Measurements from ENCODE around the gene MAP4.

Gene MAP4

GRCh38 chr3:47896736-47897135 is 119.5 kb downstream of the MAP4 start:
- H3K9me3 ChIP-seq (ENCODE audit: control insufficient read depth, insufficient read depth, low read length): no peaks in the 10 kb centered on the region
- H3K4me1 ChIP-seq (ENCODE audit: control insufficient read depth, low read length): no peaks in the 10 kb centered on the region
- H3K79me2 ChIP-seq (ENCODE audit: control insufficient read depth, low read length): no peaks in the 10 kb centered on the region
- H3K9me2 ChIP-seq (replicated peaks; ENCODE audit: control insufficient read depth, low read length): no peaks in the 10 kb centered on the region
- TF ChIP-seq CTCF (IDR thresholded peaks at IDR 0.05; ENCODE audit: low read depth, low read length, poor library complexity, severe bottlenecking): no peak
- no peak for TF ChIP-seq EZH2phosphoT487 (IDR thresholded peaks at IDR 0.05; ENCODE audit: borderline replicate concordance, low read length)
- no peaks in the 10 kb centered on the region for H4K20me1 ChIP-seq (ENCODE audit: control insufficient read depth, insufficient read depth, low read depth, low read length)
- H3K36me3 ChIP-seq (ENCODE audit: control insufficient read depth, low read length): peaks cover 1% of the 10 kb centered on the region; the same call in 1 of the 2 replicates
- H3K27ac ChIP-seq (ENCODE audit: low read depth, low read length): no peak overlapping the region
- H3F3A ChIP-seq (ENCODE audit: control insufficient read depth, insufficient read depth): no peaks in the 10 kb centered on the region
- no peaks in the 10 kb centered on the region for H3K27me3 ChIP-seq (ENCODE audit: control insufficient read depth, low read length)
- no peak overlapping the region for H3K4me2 ChIP-seq (ENCODE audit: low read length)
- H3K4me3 ChIP-seq (ENCODE audit: low read length): no peak overlapping the region

GRCh38 chr3:47895241-47895640 is 121.0 kb downstream of the MAP4 start:
- no peaks in the 10 kb centered on the region for H3K9me2 ChIP-seq (replicated peaks; ENCODE audit: control insufficient read depth, low read length)
- no peak overlapping the region for H3K4me2 ChIP-seq (ENCODE audit: low read length)
- H4K20me1 ChIP-seq (ENCODE audit: control insufficient read depth, insufficient read depth, low read depth, low read length): no peaks in the 10 kb centered on the region
- H3K4me3 ChIP-seq (ENCODE audit: low read length): no peak overlapping the region
- H3K79me2 ChIP-seq (ENCODE audit: control insufficient read depth, low read length): no peaks in the 10 kb centered on the region
- H3K27ac ChIP-seq (ENCODE audit: low read depth, low read length): no peak overlapping the region
- H3K9me3 ChIP-seq (ENCODE audit: control insufficient read depth, insufficient read depth, low read length): no peaks in the 10 kb centered on the region
- no peaks in the 10 kb centered on the region for H3K27me3 ChIP-seq (ENCODE audit: control insufficient read depth, low read length)
- no peaks in the 10 kb centered on the region for H3K4me1 ChIP-seq (ENCODE audit: control insufficient read depth, low read length)
- no peaks in the 10 kb centered on the region for H3F3A ChIP-seq (ENCODE audit: control insufficient read depth, insufficient read depth)
- no peak for TF ChIP-seq EZH2phosphoT487 (IDR thresholded peaks at IDR 0.05; ENCODE audit: borderline replicate concordance, low read length)
- no peak for TF ChIP-seq CTCF (IDR thresholded peaks at IDR 0.05; ENCODE audit: low read depth, low read length, poor library complexity, severe bottlenecking)
- H3K36me3 ChIP-seq (ENCODE audit: control insufficient read depth, low read length): peaks cover 5% of the 10 kb centered on the region; the same call in 1 of the 2 replicates

GRCh38 chr3:47892286-47893040 is 123.8 kb downstream of the MAP4 start:
- Histone ChIP-seq H3K9me3 (ENCODE audit: control insufficient read depth, insufficient read depth, low read length) (no peaks in the 10 kb centered on the region), H3K9me2 (replicated peaks; ENCODE audit: control insufficient read depth, low read length) (no peaks in the 10 kb centered on the region), H3K4me1 (ENCODE audit: control insufficient read depth, low read length) (no peaks in the 10 kb centered on the region), H3K4me3 (ENCODE audit: low read length) (no peak overlapping the region), H3K36me3 (ENCODE audit: control insufficient read depth, low read length) (peaks cover 5% of the 10 kb centered on the region), H3K27ac (ENCODE audit: low read depth, low read length) (no peak overlapping the region), H4K20me1 (ENCODE audit: control insufficient read depth, insufficient read depth, low read depth, low read length) (no peaks in the 10 kb centered on the region), H3F3A (ENCODE audit: control insufficient read depth, insufficient read depth) (no peaks in the 10 kb centered on the region), H3K4me2 (ENCODE audit: low read length) (no peak overlapping the region), H3K27me3 (ENCODE audit: control insufficient read depth, low read length) (no peaks in the 10 kb centered on the region), H3K79me2 (ENCODE audit: control insufficient read depth, low read length) (no peaks in the 10 kb centered on the region)
- TF ChIP-seq EZH2phosphoT487 (IDR thresholded peaks at IDR 0.05; ENCODE audit: borderline replicate concordance, low read length): no peak
- TF ChIP-seq CTCF (IDR thresholded peaks at IDR 0.05; ENCODE audit: low read depth, low read length, poor library complexity, severe bottlenecking): no peak
